NK-92 (cell line): ENCODE data around the gene ACP4.
"Not testable (repeated sequence)": the region's sequence is repeated elsewhere in the genome, so short reads cannot be mapped to it uniquely, and the experiment has no call there.

Source experiments
- DNase-seq: peaks from one replicate; lab custom pipeline; 2025; ENCODE audit not compliant: unreplicated experiment; lab: John Stamatoyannopoulos, UW

ACP4 gene, protein sequence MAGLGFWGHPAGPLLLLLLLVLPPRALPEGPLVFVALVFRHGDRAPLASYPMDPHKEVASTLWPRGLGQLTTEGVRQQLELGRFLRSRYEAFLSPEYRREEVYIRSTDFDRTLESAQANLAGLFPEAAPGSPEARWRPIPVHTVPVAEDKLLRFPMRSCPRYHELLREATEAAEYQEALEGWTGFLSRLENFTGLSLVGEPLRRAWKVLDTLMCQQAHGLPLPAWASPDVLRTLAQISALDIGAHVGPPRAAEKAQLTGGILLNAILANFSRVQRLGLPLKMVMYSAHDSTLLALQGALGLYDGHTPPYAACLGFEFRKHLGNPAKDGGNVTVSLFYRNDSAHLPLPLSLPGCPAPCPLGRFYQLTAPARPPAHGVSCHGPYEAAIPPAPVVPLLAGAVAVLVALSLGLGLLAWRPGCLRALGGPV

DNA sequence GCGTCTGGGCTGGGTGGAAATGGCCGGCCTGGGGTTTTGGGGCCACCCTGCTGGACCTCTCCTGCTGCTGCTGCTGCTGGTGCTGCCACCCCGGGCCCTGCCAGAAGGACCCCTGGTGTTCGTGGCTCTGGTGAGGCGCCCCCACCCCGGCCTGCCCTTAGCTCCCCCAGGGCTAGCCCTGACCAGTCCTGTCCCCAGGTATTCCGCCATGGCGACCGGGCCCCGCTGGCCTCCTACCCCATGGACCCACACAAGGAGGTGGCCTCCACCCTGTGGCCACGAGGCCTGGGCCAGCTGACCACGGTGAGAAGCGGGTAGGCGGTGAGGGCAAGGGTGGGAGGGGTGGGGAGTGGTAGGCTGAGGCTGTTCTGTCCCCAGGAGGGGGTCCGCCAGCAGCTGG is at the start of gene ACP4:
Gene ACP4, plus strand, starts transcription at position 20 of the 400 bp plus-strand sequence. Its CDS starts 0 bp downstream, at position 20.
- no peak for DNase-seq

DNA sequence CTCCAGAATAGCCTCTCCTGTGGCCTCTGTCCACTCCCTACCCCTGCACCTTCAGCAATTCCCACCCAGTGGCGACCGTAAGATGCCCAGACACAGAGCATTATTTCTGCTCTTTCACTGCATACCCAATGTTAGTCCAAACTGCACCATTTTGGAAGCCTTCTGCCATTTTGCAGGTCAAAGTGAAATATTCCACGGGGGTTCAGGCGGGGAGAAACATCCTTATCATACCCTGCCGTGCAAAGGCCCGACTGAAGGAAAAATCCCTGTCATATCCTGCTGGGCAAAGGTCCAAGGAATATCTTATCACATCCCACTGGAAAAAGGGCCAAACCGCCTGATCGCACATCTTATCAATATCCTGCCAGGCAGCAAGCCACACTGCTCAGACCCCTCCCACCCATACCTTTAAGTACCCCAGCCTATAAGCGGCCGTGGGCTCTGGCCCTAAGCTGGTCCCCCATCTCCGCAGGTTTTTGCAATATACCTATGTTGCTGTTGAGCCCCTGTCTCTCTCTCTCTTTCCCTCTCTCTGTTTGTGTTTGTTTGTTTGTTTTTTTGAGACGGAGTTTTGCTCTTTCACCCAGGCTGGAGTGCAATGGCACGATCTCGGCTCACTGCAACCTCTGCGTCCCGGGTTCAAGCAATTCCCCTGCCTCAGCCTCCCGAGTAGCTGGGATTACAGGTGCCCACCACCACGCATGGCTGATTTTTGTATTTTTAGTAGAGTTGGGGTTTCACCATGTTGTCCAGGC is 48.9 kb upstream of the ACP4 start:
- no peak for DNase-seq

DNA sequence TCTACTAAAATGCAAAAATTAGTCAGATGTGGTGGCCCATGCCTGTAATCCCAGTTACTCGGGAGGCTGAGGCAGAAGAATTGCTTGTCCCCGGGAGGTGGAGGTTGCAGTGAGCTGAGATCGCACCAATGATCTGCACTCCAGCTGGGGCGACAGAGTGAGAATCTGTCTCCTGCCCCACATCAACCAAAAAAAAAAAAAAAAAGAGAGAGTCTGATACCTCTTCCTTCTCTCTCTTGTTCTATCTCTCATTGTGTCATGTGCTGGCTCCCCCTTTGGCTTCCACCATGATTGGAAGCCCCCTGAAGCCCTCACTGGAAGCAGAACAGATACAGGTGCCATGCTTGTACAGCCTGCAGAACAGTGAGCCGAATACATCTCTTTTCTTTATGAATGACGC is 46.7 kb upstream of the ACP4 start:
- no peak for DNase-seq

DNA sequence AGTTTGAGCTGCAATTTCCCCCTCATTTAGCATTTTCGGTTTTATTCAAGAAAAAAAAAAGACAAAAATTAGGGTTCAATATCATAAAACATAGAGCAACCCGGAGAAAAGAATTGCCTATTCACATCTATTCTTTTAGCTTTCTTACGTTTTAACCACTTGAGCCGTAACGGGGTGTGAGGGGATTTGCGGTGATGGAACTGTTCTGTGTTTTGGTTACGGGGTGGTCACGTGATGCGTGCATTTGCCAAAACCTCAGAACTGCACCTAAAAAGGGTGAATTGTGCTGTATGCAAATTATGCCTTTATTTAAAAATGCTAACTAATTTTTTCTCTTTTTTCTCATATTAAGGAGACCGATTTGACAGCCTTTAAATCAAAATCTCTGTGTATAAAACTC is 45.0 kb upstream of the ACP4 start:
- no peak for DNase-seq

DNA sequence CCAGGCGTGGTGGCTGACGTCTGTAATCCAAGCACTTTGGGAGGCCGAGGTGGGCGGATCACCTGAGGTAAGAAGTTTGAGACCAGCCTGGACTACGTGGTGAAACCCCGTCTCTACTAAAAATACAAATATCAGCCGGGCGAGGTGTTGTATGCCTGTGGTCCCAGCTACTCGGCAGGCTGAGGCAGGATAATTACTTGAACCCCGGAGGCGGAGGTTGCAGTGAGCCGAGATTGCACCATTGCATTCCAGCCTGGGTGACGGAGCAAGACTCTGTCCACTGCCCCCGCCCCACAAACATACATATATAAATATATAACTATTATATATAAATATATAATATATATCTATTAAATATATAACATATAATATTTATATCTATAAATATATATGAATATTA is 43.1 kb upstream of the ACP4 start:
- not testable (repeated sequence) for DNase-seq

DNA sequence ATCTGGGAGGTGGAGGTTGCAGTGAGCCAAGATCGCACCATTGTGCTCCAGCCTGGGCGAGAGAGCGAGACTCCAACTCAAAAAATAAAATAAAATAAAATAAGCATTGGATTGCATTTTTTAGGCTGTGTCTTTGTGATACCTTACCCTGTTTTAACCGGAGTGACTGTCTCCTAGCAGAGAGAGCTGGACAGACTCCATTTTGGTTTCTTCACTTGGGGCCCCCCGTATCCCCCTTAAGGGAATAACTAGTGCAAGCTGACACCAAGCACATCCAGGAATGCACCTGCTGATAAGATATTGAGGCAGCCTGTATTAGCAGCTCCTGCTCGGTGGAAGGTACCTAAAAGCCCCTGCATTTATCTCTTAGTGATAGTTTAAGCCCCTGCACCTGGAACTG is 40.7 kb upstream of the ACP4 start:
- DNase-seq = no peak

DNA sequence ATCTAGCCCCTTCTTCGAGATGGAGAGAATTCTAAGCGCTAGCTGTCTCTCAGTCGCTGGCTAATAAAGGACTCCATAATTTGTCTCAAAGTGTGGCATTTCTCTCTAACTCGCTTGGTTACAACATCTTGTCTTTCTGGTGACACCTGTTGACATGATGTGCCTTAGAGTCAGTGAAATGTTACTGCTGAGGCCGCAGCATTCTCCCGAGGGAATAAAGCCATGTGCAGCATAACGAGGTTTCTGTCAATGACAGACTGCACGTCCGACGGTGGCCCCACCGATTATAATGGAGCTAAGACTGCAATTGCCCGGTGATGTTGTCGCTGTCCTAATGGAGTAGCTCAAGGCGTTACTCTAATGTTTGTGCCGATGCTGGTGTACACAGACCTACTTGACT is 40.2 kb upstream of the ACP4 start:
- DNase-seq = no peak

DNA sequence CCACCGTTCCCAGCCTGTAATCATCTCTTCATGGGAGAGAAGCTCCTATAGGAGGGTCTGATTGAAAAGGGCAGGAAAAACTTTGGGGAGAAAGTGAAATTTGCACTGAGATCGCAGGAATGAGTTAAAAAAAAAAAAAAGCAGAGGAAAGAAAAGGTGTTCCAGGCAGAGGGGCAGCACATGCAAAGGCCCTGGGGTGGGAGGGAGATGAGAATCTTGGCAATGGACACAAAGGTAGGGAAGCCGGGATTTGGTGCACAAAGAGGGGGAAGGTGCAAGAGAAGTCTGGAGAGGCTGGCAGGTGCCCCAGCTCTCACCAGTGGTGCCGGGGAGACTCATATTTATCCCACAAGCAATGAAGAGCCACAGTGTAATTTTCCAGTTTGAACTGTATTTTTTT is 36.3 kb upstream of the ACP4 start:
- no peak for DNase-seq

DNA sequence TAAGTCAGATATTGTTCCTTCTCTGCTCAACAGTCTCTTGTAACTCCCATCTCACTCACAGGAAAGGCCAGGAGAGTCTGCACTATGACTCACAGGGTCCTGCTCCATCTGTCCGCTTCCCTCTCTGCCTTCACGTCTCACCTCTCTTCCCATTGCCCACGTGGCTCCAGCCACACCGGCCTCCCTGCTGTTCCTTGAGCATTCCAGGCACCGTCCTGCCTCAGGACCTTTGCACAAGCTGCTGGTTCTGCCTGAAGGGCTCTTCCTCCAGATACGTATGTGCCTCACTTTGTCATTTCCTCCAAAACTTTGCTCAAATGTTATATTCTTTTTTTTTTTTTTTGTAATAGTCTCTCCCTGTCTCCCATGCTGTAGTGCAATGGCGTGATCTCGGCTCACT is 34.0 kb upstream of the ACP4 start:
- not testable (repeated sequence) for DNase-seq

DNA sequence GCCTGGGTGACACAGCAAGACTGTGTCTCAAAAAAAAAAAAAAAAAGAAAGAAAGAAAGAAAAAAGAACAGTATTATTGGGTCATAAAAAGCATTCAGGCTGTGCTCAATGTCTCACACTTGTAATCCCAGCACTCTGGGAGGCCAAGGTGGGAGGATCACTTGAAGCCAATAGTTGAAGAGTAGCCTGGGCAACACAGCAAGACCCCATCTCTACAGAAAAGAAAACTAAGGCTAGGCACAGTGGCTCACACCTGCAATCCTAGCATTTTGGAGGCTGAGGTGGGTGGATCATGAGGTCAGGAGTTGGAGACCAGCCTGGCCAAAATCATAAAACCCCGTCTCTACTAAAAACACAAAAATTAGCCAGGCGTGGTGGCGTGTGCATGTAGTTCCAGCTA is 32.6 kb upstream of the ACP4 start:
- not testable (repeated sequence) for DNase-seq

DNA sequence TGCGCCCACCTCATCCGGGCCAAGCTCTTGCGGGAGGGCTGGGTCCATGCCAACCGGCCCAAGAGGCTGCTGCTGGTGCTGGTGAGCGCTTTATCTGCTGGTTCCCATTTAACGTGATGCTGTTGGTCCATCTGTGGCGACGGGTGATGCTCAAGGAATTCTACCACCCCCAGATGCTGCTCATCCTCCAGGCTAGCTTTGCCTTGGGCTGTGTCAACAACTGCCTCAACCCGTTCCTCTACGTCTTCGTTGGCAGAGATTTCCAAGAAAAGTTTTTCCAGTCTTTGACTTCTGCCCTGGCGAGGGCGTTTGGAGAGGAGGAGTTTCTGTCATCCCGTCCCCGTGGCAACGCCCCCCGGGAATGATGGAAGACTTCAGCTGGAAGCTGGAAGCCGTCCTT is 31.1 kb upstream of the ACP4 start:
- not testable (repeated sequence) for DNase-seq

DNA sequence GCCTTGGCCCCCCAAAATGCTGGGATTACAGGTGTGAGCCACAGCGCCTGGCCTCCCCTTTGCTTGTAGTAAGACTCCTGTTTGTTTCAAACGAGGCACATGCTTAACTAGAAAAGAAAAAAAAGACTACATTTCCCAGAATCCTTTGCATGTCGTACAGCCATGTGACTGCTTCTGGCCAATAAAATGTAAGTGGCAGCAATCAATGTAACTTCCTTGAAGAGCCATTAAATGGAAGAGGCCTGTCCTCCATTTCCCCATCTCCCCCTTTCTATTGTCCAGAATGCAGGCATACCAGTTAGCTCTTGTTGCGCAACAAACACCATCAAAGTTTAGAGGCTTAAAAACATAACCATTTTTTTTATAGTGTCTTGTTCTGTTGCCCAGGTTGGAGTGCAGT is 30.3 kb upstream of the ACP4 start:
- DNase-seq = no peak

DNA sequence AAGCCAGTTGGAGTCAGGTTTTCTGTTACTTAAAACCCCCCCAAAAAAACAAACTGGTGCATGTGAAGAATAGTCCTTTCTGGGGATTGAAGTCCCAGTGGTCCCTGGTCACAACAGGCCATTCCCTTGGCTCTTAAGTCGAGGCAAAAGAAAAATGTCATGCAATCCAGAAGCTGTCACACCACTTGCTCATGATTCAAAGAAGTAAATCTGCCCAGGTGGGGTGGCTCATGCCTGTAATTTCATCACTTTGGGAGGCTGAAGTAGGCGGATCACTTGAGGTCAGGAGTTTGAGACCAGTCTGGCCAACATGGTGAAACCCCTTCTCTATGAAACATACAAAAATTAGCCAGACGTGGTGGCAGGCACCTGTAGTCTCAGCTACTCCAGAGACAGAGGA is 28.7 kb upstream of the ACP4 start:
- DNase-seq = not testable (repeated sequence)

DNA sequence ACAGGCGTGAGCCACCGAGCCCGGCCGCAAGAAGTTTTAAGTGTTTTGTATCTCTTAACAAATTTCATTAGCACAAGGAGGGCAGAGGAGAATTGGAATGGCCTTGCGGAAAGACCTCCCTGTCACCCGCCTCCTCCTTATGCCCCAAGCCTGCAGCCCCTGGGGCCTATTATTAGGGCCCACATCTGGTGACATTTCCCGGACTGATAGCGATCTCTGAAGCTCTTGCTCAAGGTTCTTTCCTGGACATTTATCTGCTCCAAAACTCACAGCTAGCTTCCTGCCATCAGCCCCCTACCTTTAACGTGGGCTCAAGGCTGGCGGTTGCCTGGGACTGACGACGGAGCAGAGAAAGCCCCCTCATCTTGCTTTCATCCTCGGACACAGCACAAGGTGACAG is 26.7 kb upstream of the ACP4 start:
- not testable (repeated sequence) for DNase-seq

DNA sequence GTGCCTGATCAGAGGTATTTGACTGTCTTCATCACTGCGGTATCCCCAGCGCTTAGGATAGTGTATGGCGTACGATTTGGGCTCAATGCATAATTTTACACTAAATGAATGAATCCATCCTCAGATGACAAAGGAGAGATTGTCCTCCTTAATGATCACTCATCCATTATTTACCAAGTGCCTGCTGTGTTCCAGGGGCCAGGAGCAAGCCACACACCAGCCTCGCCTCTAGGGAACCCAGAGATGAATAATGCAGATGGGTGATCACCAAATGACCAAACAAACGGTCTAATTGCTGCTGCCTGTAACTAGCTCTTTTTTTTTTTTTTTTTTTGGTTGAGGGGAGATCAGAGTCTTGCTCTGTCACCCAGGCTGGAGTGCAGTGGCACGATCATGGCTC is 25.8 kb upstream of the ACP4 start:
- no peak for DNase-seq

DNA sequence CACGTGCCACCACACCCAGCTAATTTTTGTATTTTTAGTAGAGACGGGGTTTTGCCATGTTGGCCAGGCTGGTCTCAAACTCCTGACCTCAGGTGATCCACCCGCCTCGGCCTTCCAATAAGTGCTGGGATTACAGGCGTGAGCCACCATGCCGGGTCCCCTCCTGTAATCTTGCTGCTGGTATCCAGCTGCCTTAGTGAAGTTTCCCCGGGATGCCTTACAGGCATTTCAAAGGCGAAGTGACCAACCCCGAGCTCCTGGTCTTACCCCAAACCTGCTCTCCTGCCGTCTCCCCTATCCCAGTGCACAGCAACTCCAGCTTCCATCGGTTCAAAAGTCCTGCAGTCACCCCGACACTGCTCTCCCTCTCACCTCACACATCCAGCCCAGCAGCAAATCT is 23.5 kb upstream of the ACP4 start:
- not testable (repeated sequence) for DNase-seq

DNA sequence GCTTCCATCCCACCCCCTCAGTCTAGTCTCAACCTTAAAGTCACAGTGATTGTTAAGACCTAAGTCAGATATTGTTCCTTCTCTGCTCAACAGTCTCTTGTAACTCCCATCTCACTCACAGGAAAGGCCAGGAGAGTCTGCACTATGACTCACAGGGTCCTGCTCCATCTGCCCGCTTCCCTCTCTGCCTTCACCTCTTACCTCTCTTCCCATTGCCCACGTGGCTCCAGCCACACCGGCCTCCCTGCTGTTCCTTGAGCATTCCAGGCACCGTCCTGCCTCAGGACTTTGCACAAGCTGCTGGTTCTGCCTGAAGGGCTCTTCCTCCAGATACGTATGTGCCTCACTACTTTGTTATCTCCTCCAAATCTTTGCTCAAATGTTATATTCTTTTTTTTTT is 23.0 kb upstream of the ACP4 start:
- not testable (repeated sequence) for DNase-seq

DNA sequence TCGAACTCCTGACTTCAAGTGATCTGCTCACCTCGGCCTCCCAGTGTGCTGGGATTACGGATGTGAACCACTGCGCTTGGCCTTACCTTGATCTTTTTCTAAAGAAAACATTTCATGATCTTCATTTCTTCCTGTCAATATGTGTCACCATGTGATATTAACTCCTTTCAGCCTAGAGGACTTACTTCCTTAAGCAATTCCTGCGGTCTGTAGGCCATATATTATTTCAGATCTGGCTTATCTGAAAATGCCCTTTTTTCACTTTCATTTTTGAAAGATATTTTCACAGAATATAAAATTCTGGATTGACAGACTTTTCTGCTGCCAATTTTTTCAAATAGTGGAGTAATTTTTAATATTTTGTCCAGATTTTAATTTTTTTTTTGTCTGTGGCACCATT is 21.9 kb upstream of the ACP4 start:
- no peak for DNase-seq

DNA sequence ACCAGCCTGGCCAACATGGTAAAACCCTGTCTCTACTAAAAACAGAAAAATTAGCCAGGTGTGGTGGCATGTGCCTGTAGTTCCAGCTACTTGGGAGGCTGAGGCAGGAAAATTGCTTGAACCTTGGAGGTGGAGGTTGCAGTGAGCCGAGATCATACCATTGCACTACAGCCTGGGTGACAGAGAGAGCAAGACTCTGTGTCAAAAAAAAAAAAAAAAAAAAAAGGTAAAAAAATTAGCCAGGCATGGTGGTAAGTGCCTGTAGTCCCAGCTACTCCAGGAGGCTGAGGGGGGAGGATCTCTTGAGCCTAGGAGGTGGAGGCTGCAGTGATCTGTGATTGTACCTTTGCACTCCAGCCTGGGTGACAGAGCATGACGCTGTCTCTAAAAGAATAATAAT is 20.1 kb upstream of the ACP4 start, which contains the start of gene GPR32:
Gene GPR32, plus strand, starts transcription at position 301 of the 400 bp plus-strand sequence. CDS start 137 bp downstream, outside the sequence.
- DNase-seq = not testable (repeated sequence)

DNA sequence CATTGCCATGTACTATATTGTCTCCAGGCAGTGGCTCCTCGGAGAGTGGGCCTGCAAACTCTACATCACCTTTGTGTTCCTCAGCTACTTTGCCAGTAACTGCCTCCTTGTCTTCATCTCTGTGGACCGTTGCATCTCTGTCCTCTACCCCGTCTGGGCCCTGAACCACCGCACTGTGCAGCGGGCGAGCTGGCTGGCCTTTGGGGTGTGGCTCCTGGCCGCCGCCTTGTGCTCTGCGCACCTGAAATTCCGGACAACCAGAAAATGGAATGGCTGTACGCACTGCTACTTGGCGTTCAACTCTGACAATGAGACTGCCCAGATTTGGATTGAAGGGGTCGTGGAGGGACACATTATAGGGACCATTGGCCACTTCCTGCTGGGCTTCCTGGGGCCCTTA is 19.3 kb upstream of the ACP4 start:
- no peak for DNase-seq

DNA sequence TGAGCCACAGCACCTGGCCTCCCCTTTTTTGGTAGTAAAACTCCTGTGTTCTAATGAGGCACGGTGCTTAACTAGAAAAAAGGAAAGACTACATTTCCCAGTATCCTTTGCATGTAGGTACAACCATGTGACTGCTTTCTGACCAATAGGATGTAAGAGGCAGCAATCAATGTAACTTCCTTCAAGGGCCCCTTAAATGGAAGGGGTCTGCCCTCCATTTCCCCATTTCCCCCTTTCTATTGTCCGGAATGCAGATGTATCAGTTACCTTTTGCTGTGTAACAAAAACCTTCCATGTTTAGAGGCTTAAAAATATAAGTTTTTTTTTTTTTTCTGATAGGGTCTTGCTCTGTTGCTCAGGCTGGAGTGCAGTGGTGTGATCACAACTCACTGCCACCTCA is 17.7 kb upstream of the ACP4 start:
- no peak for DNase-seq

DNA sequence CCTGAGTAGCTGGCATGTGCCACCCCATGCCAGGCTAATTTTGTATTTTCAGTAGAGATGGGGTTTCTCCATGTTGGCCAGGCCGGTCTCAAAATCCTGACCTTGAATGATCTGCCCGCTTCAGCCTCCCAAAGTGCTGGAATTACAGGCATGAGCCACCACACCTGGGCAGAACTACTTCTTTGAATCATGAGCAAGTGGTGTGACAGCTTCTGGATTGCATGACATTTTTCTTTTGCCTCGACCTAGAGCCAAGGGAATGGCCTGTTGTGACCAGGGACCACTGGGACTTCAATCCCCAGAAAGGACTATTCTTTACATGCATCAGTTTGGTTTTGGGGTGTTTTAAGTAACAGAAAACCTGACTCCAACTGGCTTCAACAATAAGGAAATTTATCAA is 17.3 kb upstream of the ACP4 start:
- DNase-seq = not testable (repeated sequence)
